HG02885 (cell line): ENCODE data around the gene HOXA10.
A peak's percentile ranks its signal among the peaks of the same experiment; 100 is the strongest.

Experiments
- ATAC-seq: cut with Tn5 transposase; IDR thresholded peaks from one replicate; pipeline ENCODE4 v1.9.1; 2021; ENCODE audit warnings: mild to moderate bottlenecking; ENCODE audit not compliant: unreplicated experiment, poor library complexity

The HOXA10 gene

GRCh38 chr7:27137640-27138315, 36.3 kb downstream of the HOXA10 start:
- ATAC-seq: no peak

GRCh38 chr7:27134392-27134791, 39.7 kb downstream of the HOXA10 start:
- ATAC-seq: peak; percentile 43

GRCh38 chr7:27133409-27134231, 40.5 kb downstream of the HOXA10 start:
- ATAC-seq: no peak

- ATAC-seq: no peak
These were observed 41.1 kb downstream of the HOXA10 start for GRCh38 chr7:27132978-27133377.

GRCh38 chr7:27132214-27132613, 41.9 kb downstream of the HOXA10 start:
- ATAC-seq: no peak

- no peak for ATAC-seq
These were observed 42.7 kb downstream of the HOXA10 start for GRCh38 chr7:27131390-27131819.

GRCh38 chr7:27130540-27131389, 43.4 kb downstream of the HOXA10 start, which contains the start of gene HOXA4:
HOXA4 (minus strand) TSS chr7:27130757; CDS start chr7:27130733, 24 bp downstream.
- ATAC-seq: peak; percentile 71

- peak; percentile 23 for ATAC-seq
These were observed 44.2 kb downstream of the HOXA10 start for GRCh38 chr7:27129729-27130539.

GRCh38 chr7:27128776-27129728, 45.1 kb downstream of the HOXA10 start:
- no peak for ATAC-seq

GRCh38 chr7:27128034-27128433, 46.1 kb downstream of the HOXA10 start:
- ATAC-seq: no peak

- no peak for ATAC-seq
These were observed 47.4 kb downstream of the HOXA10 start for GRCh38 chr7:27126596-27127327.

- no peak for ATAC-seq
These were observed 48.1 kb downstream of the HOXA10 start for GRCh38 chr7:27125986-27126394.

GRCh38 chr7:27124902-27125689, 49.0 kb downstream of the HOXA10 start:
- no peak for ATAC-seq

GRCh38 chr7:27124096-27124901, 49.8 kb downstream of the HOXA10 start:
- ATAC-seq: no peak

- ATAC-seq: no peak
These were observed 50.6 kb downstream of the HOXA10 start for GRCh38 chr7:27123477-27124053.

- no peak for ATAC-seq
These were observed 51.1 kb downstream of the HOXA10 start for GRCh38 chr7:27123007-27123476.
